Breast epithelium (tissue), 4 donors: ENCODE data around the gene AACS. TPM values are rescaled to one million over a fixed set of nuclear protein-coding genes. Genes with fewer than 3 reads are reported as not detected.

Experiments
- DNase-seq, 2 donors: peaks; one replicate each; pipeline ENCODE4 v3.0.0-alpha.2; 2019; ENCODE audit warnings: low spot score in 2 of 2
- H3K27ac ChIP-seq, 2 donors: fragments of 200-600 bp; sonication (generic) in 1 of 2; one replicate each; pipeline ENCODE4 v1.5.1; 2016 to 2019; ENCODE audit warnings: mild to moderate bottlenecking in 1 of 2
- H3K27me3 ChIP-seq, 2 donors: fragments of 200-600 bp; sonication (generic) in 1 of 2; one replicate each; pipeline versions ENCODE4 v1.5.1 to v1.6.0; 2017 to 2019; ENCODE audit warnings: control low read depth in 1 of 2, mild to moderate bottlenecking in 1 of 2
- H3K36me3 ChIP-seq: fragments of 200-600 bp; one replicate; pipeline ENCODE4 v1.5.1; 2019
- H3K4me1 ChIP-seq, 2 donors: fragments of 200-600 bp; sonication (generic); one replicate each; pipeline ENCODE4 v1.5.1; 2016 to 2019; ENCODE audit warnings: control low read depth in 1 of 2
- H3K4me3 ChIP-seq, 3 donors: fragments of 200-600 bp; sonication (generic); 1 replicate in 2 of 3; 2 replicates in 1 of 3; pipeline ENCODE4 v1.5.1; 2016 to 2019; ENCODE audit warnings: mild to moderate bottlenecking in 3 of 3, moderate library complexity in 2 of 3
- H3K9me3 ChIP-seq, 2 donors: fragments of 200-600 bp; sonication (generic) in 1 of 2; one replicate each; pipeline ENCODE4 v1.5.1; 2016 to 2019; ENCODE audit warnings: control low read depth in 1 of 2
- CTCF ChIP-seq, 3 donors: fragments of 450-650 bp; IDR thresholded peaks; one replicate each; pipeline ENCODE4 v1.5.1; 2016 to 2017; ENCODE audit warnings: antibody characterized with exemption in 3 of 3, mild to moderate bottlenecking in 3 of 3, moderate library complexity in 3 of 3
- POLR2A ChIP-seq: fragments of 450-650 bp; IDR thresholded peaks from one replicate; pipeline ENCODE4 v1.6.1; 2016; ENCODE audit warnings: antibody characterized with exemption, mild to moderate bottlenecking, moderate library complexity
- POLR2AphosphoS5 ChIP-seq, 3 donors: sonication (generic); formaldehyde crosslinking; IDR thresholded peaks; one replicate each; pipeline ENCODE4 v1.6.1; 2017; ENCODE audit warnings: antibody characterized with exemption in 3 of 3
- intact Hi-C: fragments of 100-400 bp; cut with DNase I; formaldehyde crosslinking; loops from one replicate; pipeline ENCODE4 v1.15.1; 2023; ENCODE audit warnings: low total_unique reads
- total RNA-seq, 3 donors: library from RNA; depleted of rRNA; stranded (reverse); fragments of >200 nt; gene quantifications; one replicate each; pipeline ENCODE4 v1.1.0, GENCODE V29; 2016

Gene AACS
- total RNA-seq, 3 donors from 2014 or later, result 28.8 to 79.0 (median 33.7) TPM

DNA sequence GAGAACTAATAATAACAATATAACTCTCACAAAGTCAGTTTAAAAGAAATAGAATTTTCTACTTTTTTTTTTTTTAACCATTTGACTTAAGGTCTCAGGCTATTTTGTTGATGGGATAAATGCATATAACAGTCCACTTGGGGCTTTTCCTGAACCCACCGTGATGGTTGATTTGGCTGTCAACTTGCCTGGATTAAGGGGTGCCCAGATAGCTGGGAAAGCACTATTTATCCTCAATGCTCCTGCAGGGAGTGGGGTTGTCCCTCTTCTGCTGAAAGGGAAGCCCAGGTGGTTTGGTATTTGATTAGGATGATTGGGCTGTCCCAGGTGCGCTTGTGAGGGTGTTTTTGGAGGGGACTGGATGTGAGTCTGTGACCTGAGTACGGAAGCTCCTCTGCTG, 114.9 kb downstream of the AACS start:
- no peak for DNase-seq
- H3K36me3 ChIP-seq, result no peaks in the 10 kb centered on the region
- no peak overlapping the region for H3K4me3 ChIP-seq
- intact Hi-C loops, result no loop called here
- TF ChIP-seq POLR2AphosphoS5 (IDR thresholded peaks at IDR 0.05) (no peak), POLR2A (no peak), CTCF (IDR thresholded peaks at IDR 0.05) (no peak)
- no peak overlapping the region for H3K27ac ChIP-seq
- peaks cover 0 to 58% of the 10 kb centered on the region in 2 donors for H3K27me3 ChIP-seq
- peaks cover 0 to 9% of the 10 kb centered on the region in 2 donors for H3K9me3 ChIP-seq
- H3K4me1 ChIP-seq, result no peaks in the 10 kb centered on the region

DNA sequence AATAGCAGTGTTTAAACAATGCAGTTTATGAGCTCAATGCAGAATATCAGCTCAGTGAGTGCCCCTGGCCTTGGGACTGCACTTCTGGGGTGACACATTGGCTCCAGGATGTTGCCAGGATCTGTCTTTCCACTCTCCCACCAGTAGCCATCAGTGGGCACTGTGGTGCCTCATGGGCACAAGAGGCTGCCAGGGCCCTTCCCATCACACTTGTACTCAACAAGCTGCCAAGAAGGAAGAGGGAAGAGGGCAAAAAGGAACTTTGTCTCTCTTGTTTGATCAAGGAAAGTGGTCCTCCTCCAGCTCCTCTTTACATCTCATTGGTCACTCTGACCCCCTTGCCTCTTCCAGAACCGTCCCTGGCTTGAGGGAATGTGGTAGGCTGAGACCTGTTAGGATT, 115.9 kb downstream of the AACS start:
- no peak for DNase-seq
- intact Hi-C loops, result no loop called here
- Histone ChIP-seq H3K27ac (no peak overlapping the region), H3K36me3 (no peaks in the 10 kb centered on the region), H3K9me3 (no peaks in the 10 kb centered on the region), H3K4me1 (no peaks in the 10 kb centered on the region), H3K4me3 (no peak overlapping the region), H3K27me3 (peaks cover 0 to 56% of the 10 kb centered on the region in 2 donors)
- no peak for TF ChIP-seq POLR2AphosphoS5 (IDR thresholded peaks at IDR 0.05)
- no peak for TF ChIP-seq CTCF (IDR thresholded peaks at IDR 0.05)
- no peak for TF ChIP-seq POLR2A

GRCh38 chr12:125183187-125184067, 118.2 kb downstream of the AACS start:
- Histone ChIP-seq H3K36me3 (no peaks in the 10 kb centered on the region), H3K4me3 (peak overlapping the region in 1 of 3 donors; percentile 38), H3K27me3 (peaks cover 6 to 64% of the 10 kb centered on the region in 2 donors), H3K4me1 (peaks cover 0 to 4% of the 10 kb centered on the region in 2 donors), H3K9me3 (no peaks in the 10 kb centered on the region), H3K27ac (no peak overlapping the region)
- TF ChIP-seq CTCF (IDR thresholded peaks at IDR 0.05) (peak; percentile 87 to 96 (median 92)), POLR2AphosphoS5 (IDR thresholded peaks at IDR 0.05) (no peak), POLR2A (no peak)
- DNase-seq, result peak; percentile 35 to 72
- intact Hi-C loops, result no loop called here

GRCh38 chr12:125184213-125184967, 119.2 kb downstream of the AACS start:
- intact Hi-C loops, result no loop called here
- TF ChIP-seq POLR2AphosphoS5 (IDR thresholded peaks at IDR 0.05), result no peak
- no peak for TF ChIP-seq POLR2A
- no peak for TF ChIP-seq CTCF (IDR thresholded peaks at IDR 0.05)
- H3K27ac ChIP-seq, result no peak overlapping the region

More at GRCh38 chr12:125184213-125184967, 119.2 kb downstream of the AACS start:
- Histone ChIP-seq H3K27me3 (peaks cover 6 to 73% of the 10 kb centered on the region in 2 donors), H3K9me3 (no peaks in the 10 kb centered on the region), H3K4me1 (peaks cover 0 to 4% of the 10 kb centered on the region in 2 donors), H3K36me3 (no peaks in the 10 kb centered on the region), H3K4me3 (no peak overlapping the region)
- no peak for DNase-seq
